GM19455 (cell line): ENCODE measurements around the gene STARD3.

ENCODE experiments used
- ATAC-seq: cut with Tn5 transposase; IDR thresholded peaks from one replicate; pipeline ENCODE4 v1.9.1; 2021; ENCODE audit not compliant: unreplicated experiment

Gene STARD3

DNA sequence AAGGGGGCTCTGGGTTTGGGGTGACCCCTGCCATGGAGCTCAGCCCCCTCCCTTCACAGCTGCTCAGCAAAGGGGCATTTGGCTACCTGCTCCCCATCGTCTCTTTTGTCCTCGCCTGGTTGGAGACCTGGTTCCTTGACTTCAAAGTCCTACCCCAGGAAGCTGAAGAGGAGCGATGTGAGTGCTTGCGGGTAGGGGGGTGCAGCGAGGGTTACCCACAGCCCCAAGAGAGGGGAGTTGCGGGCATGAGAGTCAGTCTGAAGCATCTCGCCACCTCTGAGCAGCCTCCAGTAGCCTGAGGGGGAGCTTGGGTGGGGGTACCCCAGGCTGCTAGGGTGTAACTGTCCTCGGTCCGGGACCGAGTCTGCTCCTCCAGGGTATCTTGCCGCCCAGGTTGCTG is 21.4 kb downstream of the STARD3 start:
- ATAC-seq, result no peak

DNA sequence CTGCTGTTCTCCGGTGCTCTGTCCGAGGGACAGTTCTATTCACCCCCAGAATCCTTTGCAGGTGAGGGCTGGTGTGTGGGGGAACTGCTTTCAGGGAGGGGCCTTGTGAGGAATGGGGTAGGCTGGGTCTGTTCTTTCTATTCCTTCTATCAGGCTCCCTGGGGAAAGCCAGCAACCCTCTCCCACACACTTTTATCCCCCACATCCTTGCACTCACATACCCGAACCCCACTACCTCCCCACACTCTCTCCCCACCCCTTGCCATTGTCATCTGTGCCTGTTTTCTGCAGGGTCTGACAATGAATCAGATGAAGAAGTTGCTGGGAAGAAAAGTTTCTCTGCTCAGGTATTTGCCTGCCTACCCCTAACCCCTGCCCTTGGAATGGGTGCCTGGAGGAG is 21.8 kb downstream of the STARD3 start:
- no peak for ATAC-seq

DNA sequence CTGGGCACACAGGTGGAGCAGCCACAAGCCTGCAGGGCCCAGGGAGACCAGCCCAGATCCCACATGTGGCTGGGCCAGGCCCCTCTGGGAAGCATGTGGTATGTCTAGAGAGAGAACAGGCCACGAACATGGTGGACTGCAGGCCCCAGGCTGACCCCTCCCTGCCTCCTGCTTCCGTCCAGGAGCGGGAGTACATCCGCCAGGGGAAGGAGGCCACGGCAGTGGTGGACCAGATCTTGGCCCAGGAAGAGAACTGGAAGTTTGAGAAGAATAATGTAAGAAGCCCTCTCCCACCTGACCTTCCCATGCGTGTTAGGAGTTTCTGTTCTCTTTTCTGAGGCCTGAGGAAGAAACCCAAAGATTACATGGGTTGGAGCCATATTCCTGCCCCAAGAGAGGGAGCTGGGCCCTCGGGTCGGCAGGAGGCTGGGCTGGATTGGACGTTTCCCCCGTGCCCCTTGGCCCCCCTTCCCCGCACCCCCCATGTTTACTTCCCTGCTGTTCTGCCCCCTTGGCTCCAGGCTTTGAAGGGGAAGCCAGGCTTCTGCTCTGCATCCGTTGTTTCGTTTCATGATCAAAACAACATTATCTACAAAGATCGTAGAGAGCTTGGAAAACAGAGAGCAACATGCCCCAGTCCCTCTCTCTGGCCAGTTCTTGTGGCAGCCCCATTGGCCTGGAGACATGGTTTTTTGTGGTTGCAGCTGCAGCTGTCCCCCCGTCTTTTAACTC is 22.5 kb downstream of the STARD3 start:
- no peak for ATAC-seq

GRCh38 chr17:39660011-39660360 is 23.0 kb downstream of the STARD3 start:
- ATAC-seq, result no peak

DNA sequence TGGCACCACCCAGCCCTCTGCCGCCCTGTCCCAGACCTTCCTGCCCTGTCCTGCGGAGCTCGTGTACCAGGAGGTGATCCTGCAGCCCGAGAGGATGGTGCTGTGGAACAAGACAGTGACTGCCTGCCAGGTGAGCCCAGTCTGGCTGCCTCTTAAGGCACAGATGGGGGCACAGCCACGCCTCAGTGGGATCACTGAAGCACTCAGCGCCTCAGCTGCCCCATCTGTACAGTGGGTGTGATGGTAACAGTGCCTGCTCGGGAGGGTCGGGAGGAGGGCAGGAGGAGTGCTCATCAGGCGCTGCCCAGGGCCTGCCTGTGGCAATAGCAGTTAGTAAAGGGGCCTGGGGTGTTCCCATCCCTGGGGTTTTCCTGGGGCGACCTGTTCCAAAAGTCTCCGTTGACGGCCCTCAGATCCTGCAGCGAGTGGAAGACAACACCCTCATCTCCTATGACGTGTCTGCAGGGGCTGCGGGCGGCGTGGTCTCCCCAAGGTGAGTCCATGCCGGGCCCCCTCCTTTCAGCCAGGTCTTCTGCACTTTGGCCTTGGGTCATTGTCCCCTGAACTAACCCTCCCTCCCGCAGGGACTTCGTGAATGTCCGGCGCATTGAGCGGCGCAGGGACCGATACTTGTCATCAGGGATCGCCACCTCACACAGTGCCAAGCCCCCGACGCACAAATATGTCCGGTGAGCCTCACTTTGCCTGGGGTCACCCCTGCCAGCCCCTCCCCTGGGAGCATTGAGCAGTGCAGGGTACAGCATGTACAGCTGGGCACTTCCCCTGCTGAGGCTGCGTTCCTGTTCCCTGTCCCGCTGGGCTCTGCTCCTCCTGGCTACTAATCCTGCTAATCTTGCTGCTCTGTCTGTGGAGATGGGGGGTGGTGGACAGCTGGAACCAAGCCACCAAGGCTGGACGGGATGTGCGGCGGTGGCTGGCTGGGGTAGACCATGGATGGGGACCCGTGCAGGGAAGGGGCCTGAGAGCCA is 23.7 kb downstream of the STARD3 start:
- ATAC-seq, result no peak

GRCh38 chr17:39661744-39662541 is 25.0 kb downstream of the STARD3 start:
- ATAC-seq, result no peak

DNA sequence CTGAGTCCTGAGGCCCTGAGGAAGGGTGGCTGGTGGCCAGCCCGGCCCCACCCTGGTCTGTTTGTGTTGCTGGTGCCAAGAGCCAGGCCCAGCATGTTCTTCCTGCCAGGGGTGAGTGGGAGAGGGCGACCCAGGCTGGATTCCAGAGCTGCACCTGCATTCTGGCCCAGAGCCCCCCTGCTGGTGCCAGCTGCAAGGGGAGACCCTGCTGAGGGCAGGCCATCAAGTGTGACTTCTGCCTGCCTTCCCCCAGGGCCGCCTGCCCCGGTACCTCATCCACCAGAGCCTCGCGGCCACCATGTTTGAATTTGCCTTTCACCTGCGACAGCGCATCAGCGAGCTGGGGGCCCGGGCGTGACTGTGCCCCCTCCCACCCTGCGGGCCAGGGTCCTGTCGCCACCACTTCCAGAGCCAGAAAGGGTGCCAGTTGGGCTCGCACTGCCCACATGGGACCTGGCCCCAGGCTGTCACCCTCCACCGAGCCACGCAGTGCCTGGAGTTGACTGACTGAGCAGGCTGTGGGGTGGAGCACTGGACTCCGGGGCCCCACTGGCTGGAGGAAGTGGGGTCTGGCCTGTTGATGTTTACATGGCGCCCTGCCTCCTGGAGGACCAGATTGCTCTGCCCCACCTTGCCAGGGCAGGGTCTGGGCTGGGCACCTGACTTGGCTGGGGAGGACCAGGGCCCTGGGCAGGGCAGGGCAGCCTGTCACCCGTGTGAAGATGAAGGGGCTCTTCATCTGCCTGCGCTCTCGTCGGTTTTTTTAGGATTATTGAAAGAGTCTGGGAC is 25.8 kb downstream of the STARD3 start:
- ATAC-seq, result no peak

DNA sequence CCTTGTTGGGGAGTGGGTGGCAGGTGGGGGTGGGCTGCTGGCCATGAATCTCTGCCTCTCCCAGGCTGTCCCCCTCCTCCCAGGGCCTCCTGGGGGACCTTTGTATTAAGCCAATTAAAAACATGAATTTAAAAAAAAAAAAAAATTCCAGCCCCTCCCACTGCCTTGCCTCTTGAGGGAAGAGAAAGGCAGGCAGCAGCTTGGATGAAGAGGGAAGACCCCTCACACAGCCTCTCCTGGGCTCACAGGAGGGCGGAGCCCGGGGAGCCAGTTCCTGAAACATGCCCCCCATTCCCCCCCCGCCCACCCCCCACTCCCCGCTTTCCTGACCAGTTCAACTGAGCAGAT is 26.4 kb downstream of the STARD3 start:
- ATAC-seq, result no peak

- no peak for ATAC-seq
These were observed 27.0 kb downstream of the STARD3 start for GRCh38 chr17:39663688-39664580.

- ATAC-seq, result no peak
These were observed 27.9 kb downstream of the STARD3 start, which contains the start of gene TCAP for GRCh38 chr17:39664581-39665561. TCAP (plus strand) TSS chr17:39665349; CDS start chr17:39665360, 11 bp downstream.

DNA sequence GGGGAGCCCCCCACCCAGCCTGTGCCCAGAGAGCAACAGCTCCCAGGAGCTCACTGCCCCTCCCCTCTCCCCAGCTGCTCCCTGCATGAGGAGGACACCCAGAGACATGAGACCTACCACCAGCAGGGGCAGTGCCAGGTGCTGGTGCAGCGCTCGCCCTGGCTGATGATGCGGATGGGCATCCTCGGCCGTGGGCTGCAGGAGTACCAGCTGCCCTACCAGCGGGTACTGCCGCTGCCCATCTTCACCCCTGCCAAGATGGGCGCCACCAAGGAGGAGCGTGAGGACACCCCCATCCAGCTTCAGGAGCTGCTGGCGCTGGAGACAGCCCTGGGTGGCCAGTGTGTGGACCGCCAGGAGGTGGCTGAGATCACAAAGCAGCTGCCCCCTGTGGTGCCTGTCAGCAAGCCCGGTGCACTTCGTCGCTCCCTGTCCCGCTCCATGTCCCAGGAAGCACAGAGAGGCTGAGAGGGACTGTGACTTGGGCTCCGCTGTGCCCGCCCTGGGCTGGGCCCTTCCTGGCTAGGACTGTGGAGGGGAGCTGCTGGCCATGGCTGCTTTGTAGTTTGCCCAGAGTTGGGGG is 28.8 kb downstream of the STARD3 start:
- no peak for ATAC-seq

DNA sequence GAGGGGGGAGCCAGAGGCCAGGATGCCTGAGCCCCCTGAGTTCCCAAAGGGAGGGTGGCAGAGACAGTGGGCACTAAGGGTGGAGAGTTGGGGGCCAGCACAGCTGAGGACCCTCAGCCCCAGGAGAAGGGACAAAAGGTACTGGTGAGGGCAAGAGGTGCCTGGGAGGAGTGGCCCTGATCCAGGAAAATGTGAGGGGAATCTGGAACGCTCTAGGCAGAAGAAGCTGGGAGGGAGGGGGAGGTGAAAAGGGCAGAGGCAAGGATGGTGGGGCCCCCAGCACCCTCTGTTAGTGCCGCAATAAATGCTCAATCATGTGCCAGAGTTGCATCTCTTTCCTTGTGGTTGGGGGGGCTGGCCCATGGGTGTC is 29.3 kb downstream of the STARD3 start:
- no peak for ATAC-seq

DNA sequence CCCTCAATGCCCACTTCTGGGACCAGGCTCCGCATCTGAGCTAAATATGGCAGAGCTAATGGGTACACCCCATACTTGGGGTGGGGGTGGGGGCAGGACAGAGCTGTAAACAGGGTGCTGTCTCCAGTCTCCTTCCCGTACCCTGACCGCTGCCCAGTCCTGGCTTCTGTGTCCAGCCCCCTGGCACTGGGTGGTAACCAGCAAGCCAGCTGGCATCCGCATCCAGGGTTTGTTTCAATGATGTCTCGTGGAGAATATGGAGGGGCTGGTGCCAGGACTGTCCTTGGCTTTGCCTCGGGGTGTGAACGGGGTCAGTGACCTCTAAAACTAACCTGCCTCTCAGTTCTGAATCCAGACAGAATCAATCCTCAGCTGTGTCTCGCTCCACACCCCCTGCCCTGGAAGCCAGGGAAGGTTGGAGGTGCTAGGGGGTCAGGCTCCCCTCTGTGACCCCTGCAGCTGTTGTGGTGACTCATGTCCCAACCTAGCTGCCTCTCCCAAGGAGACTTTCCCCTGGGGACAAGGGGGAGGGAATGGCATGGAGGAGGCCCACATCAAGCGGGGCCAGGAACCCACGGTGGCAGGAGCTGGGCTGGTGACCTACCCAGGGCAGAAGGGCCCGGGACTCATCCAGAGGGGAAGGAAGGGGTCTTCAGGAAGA is 29.8 kb downstream of the STARD3 start:
- ATAC-seq, result no peak

- no peak for ATAC-seq
These were observed 30.5 kb downstream of the STARD3 start for GRCh38 chr17:39667262-39667944.

DNA sequence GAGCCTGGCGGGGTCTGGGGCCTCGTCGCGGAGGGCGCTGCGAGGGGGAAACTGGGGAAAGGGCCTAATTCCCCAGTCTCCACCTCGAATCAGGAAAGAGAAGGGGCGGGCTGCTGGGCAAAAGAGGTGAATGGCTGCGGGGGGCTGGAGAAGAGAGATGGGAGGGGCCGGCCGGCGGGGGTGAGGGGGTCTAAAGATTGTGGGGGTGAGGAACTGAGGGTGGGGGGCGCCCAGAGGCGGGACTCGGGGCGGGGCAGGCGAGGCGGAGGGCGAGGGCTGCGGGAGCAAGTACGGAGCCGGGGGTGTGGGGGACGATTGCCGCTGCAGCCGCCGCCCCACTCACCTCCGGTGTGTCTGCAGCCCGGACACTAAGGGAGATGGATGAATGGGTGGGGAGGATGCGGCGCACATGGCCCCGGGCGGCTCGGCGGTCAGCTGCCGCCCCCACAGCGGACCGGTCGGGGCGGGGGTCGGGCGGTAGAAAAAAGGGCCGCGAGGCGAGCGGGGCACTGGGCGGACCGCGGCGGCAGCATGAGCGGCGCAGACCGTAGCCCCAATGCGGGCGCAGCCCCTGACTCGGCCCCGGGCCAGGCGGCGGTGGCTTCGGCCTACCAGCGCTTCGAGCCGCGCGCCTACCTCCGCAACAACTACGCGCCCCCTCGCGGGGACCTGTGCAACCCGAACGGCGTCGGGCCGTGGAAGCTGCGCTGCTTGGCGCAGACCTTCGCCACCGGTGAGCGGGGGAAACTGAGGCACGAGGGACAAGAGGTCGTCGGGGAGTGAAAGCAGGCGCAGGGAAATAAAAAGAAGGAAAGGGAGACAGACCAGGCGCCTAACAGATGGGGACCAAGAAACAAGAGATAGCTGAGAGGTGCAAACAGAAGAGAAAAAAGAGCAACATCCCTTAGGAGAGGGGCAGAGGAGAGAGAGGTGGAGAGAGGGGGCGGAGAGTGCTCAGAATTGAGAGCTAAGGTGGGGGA is 31.3 kb downstream of the STARD3 start, which contains the start of gene PNMT:
Gene PNMT, plus strand, starts transcription at position 509 of the 980 bp plus-strand sequence. Its CDS starts 23 bp downstream, at position 532.
- no peak for ATAC-seq
